GM23338 (cell line): ENCODE results near the gene ZNF516. TPM values are rescaled to one million over a fixed set of nuclear protein-coding genes. Genes with fewer than 3 reads are reported as not detected.

Source experiments
- ATAC-seq: fragments of 200-7000 bp; cut with Tn5 transposase; 3 replicates; pipeline ENCODE4 v1.9.1; 2020
- DNase-seq: peaks from one replicate; pipeline ENCODE4 v3.0.0-alpha.2; 2015; ENCODE audit warnings: low spot score
- H2AFZ ChIP-seq: fragments of 200-600 bp; sonication (generic); 2 replicates; pipeline ENCODE4 v1.8.0; 2016; ENCODE audit warnings: antibody characterized with exemption, mild to moderate bottlenecking, moderate library complexity
- H3F3A ChIP-seq: fragments of 200-600 bp; sonication (generic); replicated peaks from 2 replicates; pipeline ENCODE4 v1.8.0; 2017; ENCODE audit warnings: antibody characterized with exemption, mixed run types, low read depth
- H3K27ac ChIP-seq: fragments of 200-600 bp; sonication (generic); 2 replicates; pipeline ENCODE4 v1.6.1; 2016; ENCODE audit warnings: low read depth
- H3K27me3 ChIP-seq: fragments of 200-600 bp; sonication (generic); 2 replicates; pipeline ENCODE4 v1.8.0; 2016; ENCODE audit warnings: mild to moderate bottlenecking, mixed run types, moderate library complexity; ENCODE audit not compliant: insufficient read depth
- H3K36me3 ChIP-seq: fragments of 200-600 bp; sonication (generic); 2 replicates; pipeline ENCODE4 v1.8.0; 2016; ENCODE audit warnings: mild to moderate bottlenecking; ENCODE audit not compliant: insufficient read depth
- H3K4me1 ChIP-seq: fragments of 200-600 bp; sonication (generic); 2 replicates; pipeline ENCODE4 v1.8.0; 2016; ENCODE audit warnings: mild to moderate bottlenecking, moderate library complexity; ENCODE audit not compliant: insufficient read depth
- H3K4me2 ChIP-seq: fragments of 200-600 bp; sonication (generic); 2 replicates; pipeline ENCODE4 v1.7.1; 2017; ENCODE audit warnings: mixed run types
- H3K4me3 ChIP-seq: fragments of 200-600 bp; sonication (generic); 2 replicates; pipeline ENCODE4 v1.6.1; 2016; ENCODE audit warnings: mixed run types
- H3K79me2 ChIP-seq: fragments of 200-600 bp; sonication (generic); replicated peaks from 2 replicates; pipeline ENCODE4 v1.8.0; 2017; ENCODE audit warnings: mild to moderate bottlenecking; ENCODE audit not compliant: insufficient read depth
- H3K9me2 ChIP-seq: fragments of 200-600 bp; sonication (generic); 2 replicates; pipeline ENCODE4 v1.8.0; 2017; ENCODE audit not compliant: insufficient read depth
- H4K20me1 ChIP-seq: fragments of 200-600 bp; sonication (generic); replicated peaks from 2 replicates; pipeline ENCODE4 v1.8.0; 2017; ENCODE audit warnings: mild to moderate bottlenecking; ENCODE audit not compliant: insufficient read depth
- H3K27ac Mint-ChIP-seq: 2 replicates; pipeline ENCODE4 v1.8.0; 2020; ENCODE audit warnings: inconsistent platforms, mild to moderate bottlenecking, moderate library complexity, mixed read lengths
- H3K27me3 Mint-ChIP-seq: 3 replicates; pipeline ENCODE4 v1.8.0; 2022; ENCODE audit warnings: low read depth, mild to moderate bottlenecking, moderate library complexity, mixed read lengths, inconsistent platforms; ENCODE audit not compliant: insufficient read depth, poor library complexity
- H3K36me3 Mint-ChIP-seq: 3 replicates; pipeline ENCODE4 v1.8.0; 2021; ENCODE audit warnings: low read depth, mild to moderate bottlenecking, inconsistent platforms, moderate library complexity, mixed read lengths
- H3K4me1 Mint-ChIP-seq: 3 replicates; pipeline ENCODE4 v1.8.0; 2020; ENCODE audit warnings: mild to moderate bottlenecking, inconsistent platforms, mixed read lengths
- H3K4me3 Mint-ChIP-seq: 3 replicates; pipeline ENCODE4 v1.8.0; 2021; ENCODE audit warnings: moderate library complexity, mild to moderate bottlenecking, inconsistent platforms, mixed read lengths
- H3K9me3 Mint-ChIP-seq: 3 replicates; pipeline ENCODE4 v1.8.0; 2020; ENCODE audit warnings: moderate library complexity, mild to moderate bottlenecking, inconsistent platforms, mixed read lengths
- CREB1 ChIP-seq: fragments of 250-450 bp; sonication (Bioruptor Pico); IDR thresholded peaks from 2 replicates; pipeline ENCODE4 v1.5.0; 2020; ENCODE audit warnings: low read depth, mild to moderate bottlenecking, moderate library complexity
- CTCF ChIP-seq, 2 experiments: fragments of 200-600 bp in 1 of 2; sonication (generic) in 1 of 2; conservative IDR thresholded peaks; 2 replicates each; pipeline versions ENCODE4 v1.5.1 to v1.6.1; 2016 to 2017; ENCODE audit warnings: antibody characterized with exemption in 2 of 2, low read depth in 2 of 2, mild to moderate bottlenecking in 2 of 2, moderate library complexity in 1 of 2
- EZH2 ChIP-seq: fragments of 200-600 bp; sonication (generic); IDR thresholded peaks from one replicate; pipeline ENCODE4 v1.8.0; 2017; ENCODE audit warnings: antibody characterized with exemption, mild to moderate bottlenecking, low read depth; ENCODE audit not compliant: unreplicated experiment
- EZH2phosphoT487 ChIP-seq: fragments of 200-600 bp; sonication (generic); IDR thresholded peaks from one replicate; pipeline ENCODE4 v1.8.1; 2018; ENCODE audit warnings: antibody characterized with exemption; ENCODE audit not compliant: unreplicated experiment
- JUNB ChIP-seq: IDR thresholded peaks from one replicate; pipeline ENCODE4 v1.6.1; 2016; ENCODE audit warnings: antibody characterized with exemption; ENCODE audit not compliant: unreplicated experiment
- NANOG ChIP-seq: IDR thresholded peaks from 2 replicates; pipeline ENCODE4 v1.6.1; 2016; ENCODE audit warnings: antibody characterized with exemption, borderline replicate concordance
- POLR2AphosphoS5 ChIP-seq: IDR thresholded peaks from 2 replicates; pipeline ENCODE4 v1.6.1; 2016; ENCODE audit warnings: antibody characterized with exemption, low read depth
- REST ChIP-seq: IDR thresholded peaks from one replicate; pipeline ENCODE4 v1.6.1; 2018; ENCODE audit warnings: antibody characterized with exemption; ENCODE audit not compliant: unreplicated experiment
- STAT1 ChIP-seq: IDR thresholded peaks from one replicate; pipeline ENCODE4 v1.6.1; 2016; ENCODE audit warnings: antibody characterized with exemption; ENCODE audit not compliant: unreplicated experiment
- ZNF114 ChIP-seq: fragments of 250-450 bp; sonication (Bioruptor Pico); IDR thresholded peaks from 2 replicates; pipeline ENCODE4 v1.5.0; 2020; ENCODE audit warnings: mild to moderate bottlenecking, moderate library complexity
- ZNF331 ChIP-seq: fragments of 250-450 bp; sonication (Bioruptor Pico); IDR thresholded peaks from 2 replicates; pipeline ENCODE4 v1.5.0; 2020; ENCODE audit warnings: low read depth, mild to moderate bottlenecking, moderate library complexity
- polyA plus RNA-seq: library from polyadenylated mRNA; unstranded; fragments of >200 nt; fragmentation: Nextera tagmentation; extraction: Ambion mirVana; gene quantifications from 2 replicates; pipeline ENCODE4 v1.2.1, GENCODE V29; 2016
- total RNA-seq: library from RNA; depleted of rRNA; stranded (reverse); fragments of >200 nt; shearing (Covaris generic); gene quantifications from 2 replicates; pipeline ENCODE4 v1.2.3, GENCODE V29; 2014
- TF ChIP-seq, protein P1 (sequence below): fragments of 250-450 bp; sonication (Bioruptor Pico); IDR thresholded peaks from 2 replicates; pipeline ENCODE4 v1.5.0; 2020; ENCODE audit warnings: mild to moderate bottlenecking, moderate library complexity
- TF ChIP-seq, protein P2 (sequence below): IDR thresholded peaks from 2 replicates; pipeline ENCODE4 v1.6.1; 2016; ENCODE audit warnings: antibody characterized with exemption

The ZNF516 gene
- total and polyA plus RNA-seq, 2 experiments from 2014 or later = 11.9 to 24.2 TPM

DNA sequence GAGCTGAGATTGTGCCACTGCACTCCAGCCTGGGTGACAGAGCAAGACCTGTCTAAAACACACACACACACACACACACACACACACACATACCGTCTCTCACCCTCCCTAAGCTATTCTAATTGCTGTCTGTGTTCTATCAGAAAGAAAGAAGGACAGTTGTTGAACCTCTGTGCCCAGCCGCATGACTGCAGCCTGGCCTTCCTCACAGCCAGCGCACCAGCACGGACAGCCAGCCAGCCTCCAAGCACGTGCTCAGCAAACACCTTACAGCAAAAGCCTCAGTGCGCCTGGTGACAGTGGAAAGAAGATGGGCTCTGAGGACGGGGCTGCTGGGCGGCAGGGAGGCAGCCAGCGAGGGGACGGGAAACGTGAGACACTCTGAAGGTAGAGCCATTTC, 58.0 kb downstream of the ZNF516 start:
- Histone ChIP-seq H3K27ac (no peak overlapping the region), H3K4me1 (no peaks in the 10 kb centered on the region), H3K4me2 (no peak overlapping the region), H3F3A (no peaks in the 10 kb centered on the region), H3K36me3 (no peaks in the 10 kb centered on the region), H3K79me2 (peaks cover 12% of the 10 kb centered on the region; the same call in 1 of the 2 replicates), H3K4me3 (no peak overlapping the region), H2AFZ (no peak overlapping the region), H3K9me2 (no peaks in the 10 kb centered on the region), H4K20me1 (no peaks in the 10 kb centered on the region; the same call in 1 of the 2 replicates), H3K27me3 (no peaks in the 10 kb centered on the region)
- Mint-ChIP-seq H3K36me3 (peaks cover 8% of the 10 kb centered on the region), H3K4me3 (no peak overlapping the region), H3K4me1 (peaks cover 2% of the 10 kb centered on the region; the same call in 1 of the 3 replicates), H3K27me3 (peaks cover 7% of the 10 kb centered on the region), H3K27ac (no peak overlapping the region), H3K9me3 (no peaks in the 10 kb centered on the region; the same call in 2 of the 3 replicates)
- no peak for TF ChIP-seq NANOG
- no peak for TF ChIP-seq STAT1
- TF ChIP-seq ZNF114 = no peak
- no peak for TF ChIP-seq POLR2AphosphoS5
- no peak for TF ChIP-seq ZNF331 (CRISPR knock-in tag)
- no peak for TF ChIP-seq EZH2phosphoT487
- TF ChIP-seq, protein P1, sequence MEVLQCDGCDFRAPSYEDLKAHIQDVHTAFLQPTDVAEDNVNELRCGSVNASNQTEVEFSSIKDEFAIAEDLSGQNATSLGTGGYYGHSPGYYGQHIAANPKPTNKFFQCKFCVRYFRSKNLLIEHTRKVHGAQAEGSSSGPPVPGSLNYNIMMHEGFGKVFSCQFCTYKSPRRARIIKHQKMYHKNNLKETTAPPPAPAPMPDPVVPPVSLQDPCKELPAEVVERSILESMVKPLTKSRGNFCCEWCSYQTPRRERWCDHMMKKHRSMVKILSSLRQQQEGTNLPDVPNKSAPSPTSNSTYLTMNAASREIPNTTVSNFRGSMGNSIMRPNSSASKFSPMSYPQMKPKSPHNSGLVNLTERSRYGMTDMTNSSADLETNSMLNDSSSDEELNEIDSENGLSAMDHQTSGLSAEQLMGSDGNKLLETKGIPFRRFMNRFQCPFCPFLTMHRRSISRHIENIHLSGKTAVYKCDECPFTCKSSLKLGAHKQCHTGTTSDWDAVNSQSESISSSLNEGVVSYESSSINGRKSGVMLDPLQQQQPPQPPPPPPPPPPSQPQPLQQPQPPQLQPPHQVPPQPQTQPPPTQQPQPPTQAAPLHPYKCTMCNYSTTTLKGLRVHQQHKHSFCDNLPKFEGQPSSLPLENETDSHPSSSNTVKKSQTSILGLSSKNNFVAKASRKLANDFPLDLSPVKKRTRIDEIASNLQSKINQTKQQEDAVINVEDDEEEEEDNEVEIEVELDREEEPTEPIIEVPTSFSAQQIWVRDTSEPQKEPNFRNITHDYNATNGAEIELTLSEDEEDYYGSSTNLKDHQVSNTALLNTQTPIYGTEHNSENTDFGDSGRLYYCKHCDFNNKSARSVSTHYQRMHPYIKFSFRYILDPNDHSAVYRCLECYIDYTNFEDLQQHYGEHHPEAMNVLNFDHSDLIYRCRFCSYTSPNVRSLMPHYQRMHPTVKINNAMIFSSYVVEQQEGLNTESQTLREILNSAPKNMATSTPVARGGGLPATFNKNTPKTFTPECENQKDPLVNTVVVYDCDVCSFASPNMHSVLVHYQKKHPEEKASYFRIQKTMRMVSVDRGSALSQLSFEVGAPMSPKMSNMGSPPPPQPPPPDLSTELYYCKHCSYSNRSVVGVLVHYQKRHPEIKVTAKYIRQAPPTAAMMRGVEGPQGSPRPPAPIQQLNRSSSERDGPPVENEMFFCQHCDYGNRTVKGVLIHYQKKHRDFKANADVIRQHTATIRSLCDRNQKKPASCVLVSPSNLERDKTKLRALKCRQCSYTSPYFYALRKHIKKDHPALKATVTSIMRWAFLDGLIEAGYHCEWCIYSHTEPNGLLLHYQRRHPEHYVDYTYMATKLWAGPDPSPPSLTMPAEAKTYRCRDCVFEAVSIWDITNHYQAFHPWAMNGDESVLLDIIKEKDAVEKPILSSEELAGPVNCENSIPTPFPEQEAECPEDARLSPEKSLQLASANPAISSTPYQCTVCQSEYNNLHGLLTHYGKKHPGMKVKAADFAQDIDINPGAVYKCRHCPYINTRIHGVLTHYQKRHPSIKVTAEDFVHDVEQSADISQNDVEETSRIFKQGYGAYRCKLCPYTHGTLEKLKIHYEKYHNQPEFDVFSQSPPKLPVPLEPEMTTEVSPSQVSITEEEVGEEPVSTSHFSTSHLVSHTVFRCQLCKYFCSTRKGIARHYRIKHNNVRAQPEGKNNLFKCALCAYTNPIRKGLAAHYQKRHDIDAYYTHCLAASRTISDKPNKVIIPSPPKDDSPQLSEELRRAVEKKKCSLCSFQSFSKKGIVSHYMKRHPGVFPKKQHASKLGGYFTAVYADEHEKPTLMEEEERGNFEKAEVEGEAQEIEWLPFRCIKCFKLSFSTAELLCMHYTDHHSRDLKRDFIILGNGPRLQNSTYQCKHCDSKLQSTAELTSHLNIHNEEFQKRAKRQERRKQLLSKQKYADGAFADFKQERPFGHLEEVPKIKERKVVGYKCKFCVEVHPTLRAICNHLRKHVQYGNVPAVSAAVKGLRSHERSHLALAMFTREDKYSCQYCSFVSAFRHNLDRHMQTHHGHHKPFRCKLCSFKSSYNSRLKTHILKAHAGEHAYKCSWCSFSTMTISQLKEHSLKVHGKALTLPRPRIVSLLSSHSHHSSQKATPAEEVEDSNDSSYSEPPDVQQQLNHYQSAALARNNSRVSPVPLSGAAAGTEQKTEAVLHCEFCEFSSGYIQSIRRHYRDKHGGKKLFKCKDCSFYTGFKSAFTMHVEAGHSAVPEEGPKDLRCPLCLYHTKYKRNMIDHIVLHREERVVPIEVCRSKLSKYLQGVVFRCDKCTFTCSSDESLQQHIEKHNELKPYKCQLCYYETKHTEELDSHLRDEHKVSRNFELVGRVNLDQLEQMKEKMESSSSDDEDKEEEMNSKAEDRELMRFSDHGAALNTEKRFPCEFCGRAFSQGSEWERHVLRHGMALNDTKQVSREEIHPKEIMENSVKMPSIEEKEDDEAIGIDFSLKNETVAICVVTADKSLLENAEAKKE = no peak
- TF ChIP-seq EZH2 = no peak
- no peak for TF ChIP-seq JUNB
- no peak for TF ChIP-seq CREB1 (CRISPR knock-in tag)
- TF ChIP-seq CTCF (conservative IDR thresholded peaks at IDR 0.05; ENCODE audit: low read depth in 2 of 2) = no peak
- TF ChIP-seq, protein P2, sequence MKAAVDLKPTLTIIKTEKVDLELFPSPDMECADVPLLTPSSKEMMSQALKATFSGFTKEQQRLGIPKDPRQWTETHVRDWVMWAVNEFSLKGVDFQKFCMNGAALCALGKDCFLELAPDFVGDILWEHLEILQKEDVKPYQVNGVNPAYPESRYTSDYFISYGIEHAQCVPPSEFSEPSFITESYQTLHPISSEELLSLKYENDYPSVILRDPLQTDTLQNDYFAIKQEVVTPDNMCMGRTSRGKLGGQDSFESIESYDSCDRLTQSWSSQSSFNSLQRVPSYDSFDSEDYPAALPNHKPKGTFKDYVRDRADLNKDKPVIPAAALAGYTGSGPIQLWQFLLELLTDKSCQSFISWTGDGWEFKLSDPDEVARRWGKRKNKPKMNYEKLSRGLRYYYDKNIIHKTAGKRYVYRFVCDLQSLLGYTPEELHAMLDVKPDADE = no peak
- no peak for TF ChIP-seq REST
- DNase-seq (peak; percentile 11), ATAC-seq (no peak)
